ENCODE measurements around the gene DCUN1D2. TPM values are rescaled to one million over a fixed set of nuclear protein-coding genes. Genes with fewer than 3 reads are reported as not detected.

The DCUN1D2 gene
- total and polyA plus RNA-seq, 10 of the 15 experiments (the other 5 are each of a cell fraction or from before 2014, with no cell fraction given), result 2.5 to 23.6 (median 9.3) TPM

- ChIA-PET POLR2A (no interaction called here), CTCF (no interaction called here), RAD21 (ENCODE audit: unreplicated experiment) (no interaction called here), SMC1A (ENCODE audit: uncharacterized antibody, unreplicated experiment) (no interaction called here)
- ATAC-seq, result no peak
- Histone ChIP-seq H3K9me3 (replicated peaks; ENCODE audit: control insufficient read depth, insufficient read depth, low read length) (no peaks in the 10 kb centered on the region), H3K79me2 (ENCODE audit: control insufficient read depth, insufficient read depth, low read length) (no peaks in the 10 kb centered on the region), H4K20me1 (ENCODE audit: control insufficient read depth, insufficient read depth) (no peaks in the 10 kb centered on the region), H3K27ac (ENCODE audit: control insufficient read depth, insufficient read depth) (no peak overlapping the region), H3K9ac (ENCODE audit: control insufficient read depth, insufficient read depth, low read length) (no peak overlapping the region), H3K27me3 (replicated peaks in 1 of 2; ENCODE audit: control insufficient read depth in 2 of 2, insufficient read depth in 2 of 2, low read length in 1 of 2) (no peaks in the 10 kb centered on the region), H2AFZ (ENCODE audit: control insufficient read depth, low read depth, low read length) (no peak overlapping the region), H3K4me3 (no peak overlapping the region), H3K4me2 (ENCODE audit: control insufficient read depth, insufficient read depth) (no peak overlapping the region), H3K36me3 (ENCODE audit: control insufficient read depth in 2 of 2, insufficient read depth in 2 of 2, low read length in 1 of 2) (peaks cover 1 to 5% of the 10 kb centered on the region in 2 experiments), H3K4me1 (ENCODE audit: control insufficient read depth, insufficient read depth, low read length) (no peaks in the 10 kb centered on the region)
- 98% methylated on average over 15 of the region's 15 CpGs for WGBS (ENCODE audit: insufficient coverage, insufficient replicate concordance, low lambda C conversion rate, missing lambda C conversion rate)
- no peak for FAIRE-seq
- in situ Hi-C loops (cut with MboI), result no loop called here
- TF ChIP-seq, protein P1, sequence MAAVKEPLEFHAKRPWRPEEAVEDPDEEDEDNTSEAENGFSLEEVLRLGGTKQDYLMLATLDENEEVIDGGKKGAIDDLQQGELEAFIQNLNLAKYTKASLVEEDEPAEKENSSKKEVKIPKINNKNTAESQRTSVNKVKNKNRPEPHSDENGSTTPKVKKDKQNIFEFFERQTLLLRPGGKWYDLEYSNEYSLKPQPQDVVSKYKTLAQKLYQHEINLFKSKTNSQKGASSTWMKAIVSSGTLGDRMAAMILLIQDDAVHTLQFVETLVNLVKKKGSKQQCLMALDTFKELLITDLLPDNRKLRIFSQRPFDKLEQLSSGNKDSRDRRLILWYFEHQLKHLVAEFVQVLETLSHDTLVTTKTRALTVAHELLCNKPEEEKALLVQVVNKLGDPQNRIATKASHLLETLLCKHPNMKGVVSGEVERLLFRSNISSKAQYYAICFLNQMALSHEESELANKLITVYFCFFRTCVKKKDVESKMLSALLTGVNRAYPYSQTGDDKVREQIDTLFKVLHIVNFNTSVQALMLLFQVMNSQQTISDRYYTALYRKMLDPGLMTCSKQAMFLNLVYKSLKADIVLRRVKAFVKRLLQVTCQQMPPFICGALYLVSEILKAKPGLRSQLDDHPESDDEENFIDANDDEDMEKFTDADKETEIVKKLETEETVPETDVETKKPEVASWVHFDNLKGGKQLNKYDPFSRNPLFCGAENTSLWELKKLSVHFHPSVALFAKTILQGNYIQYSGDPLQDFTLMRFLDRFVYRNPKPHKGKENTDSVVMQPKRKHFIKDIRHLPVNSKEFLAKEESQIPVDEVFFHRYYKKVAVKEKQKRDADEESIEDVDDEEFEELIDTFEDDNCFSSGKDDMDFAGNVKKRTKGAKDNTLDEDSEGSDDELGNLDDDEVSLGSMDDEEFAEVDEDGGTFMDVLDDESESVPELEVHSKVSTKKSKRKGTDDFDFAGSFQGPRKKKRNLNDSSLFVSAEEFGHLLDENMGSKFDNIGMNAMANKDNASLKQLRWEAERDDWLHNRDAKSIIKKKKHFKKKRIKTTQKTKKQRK (IDR thresholded peaks at IDR 0.05; ENCODE audit: low read depth, low read length), result no peak
- no peak for TF ChIP-seq CEBPB (IDR thresholded peaks at IDR 0.05; ENCODE audit: borderline replicate concordance in 1 of 2, low read depth in 2 of 2, low read length in 2 of 2)
- no peak for TF ChIP-seq ZZZ3 (IDR thresholded peaks at IDR 0.05; ENCODE audit: control insufficient read depth, insufficient read length, low read depth)
- BruUV-seq (replicated peaks), result no TSS peak
- no peak for DNase-seq (ENCODE audit: low read depth, low spot score)
- intact Hi-C loops (cut with micrococcal nuclease; ENCODE audit: unreplicated experiment), result no loop called here
These were observed 20.9 kb upstream of the DCUN1D2 start for GRCh38 chr13:113511361-113511760.

- SMC1A ChIA-PET (ENCODE audit: uncharacterized antibody, unreplicated experiment), result no interaction called here
- Histone ChIP-seq H3K9ac (ENCODE audit: control insufficient read depth, insufficient read depth, low read length) (no peak overlapping the region), H4K20me1 (ENCODE audit: control insufficient read depth, insufficient read depth) (no peaks in the 10 kb centered on the region), H3K36me3 (ENCODE audit: control insufficient read depth in 2 of 2, insufficient read depth in 2 of 2, low read length in 1 of 2) (peaks cover 1 to 5% of the 10 kb centered on the region in 2 experiments), H3K27ac (ENCODE audit: control insufficient read depth, insufficient read depth) (no peak overlapping the region), H2AFZ (ENCODE audit: control insufficient read depth, low read depth, low read length) (no peak overlapping the region), H3K4me1 (ENCODE audit: control insufficient read depth, insufficient read depth, low read length) (no peaks in the 10 kb centered on the region), H3K9me3 (replicated peaks; ENCODE audit: control insufficient read depth, insufficient read depth, low read length) (no peaks in the 10 kb centered on the region), H3K27me3 (replicated peaks in 1 of 2; ENCODE audit: control insufficient read depth in 2 of 2, insufficient read depth in 2 of 2, low read length in 1 of 2) (no peaks in the 10 kb centered on the region), H3K4me3 (no peak overlapping the region), H3K79me2 (ENCODE audit: control insufficient read depth, insufficient read depth, low read length) (no peaks in the 10 kb centered on the region), H3K4me2 (ENCODE audit: control insufficient read depth, insufficient read depth) (no peak overlapping the region)
- RAD21 ChIA-PET (ENCODE audit: unreplicated experiment), result no interaction called here
- DNase-seq (ENCODE audit: low read depth, low spot score), result no peak
- no peak for FAIRE-seq
- POLR2A ChIA-PET, result no interaction called here
- intact Hi-C loops (cut with micrococcal nuclease; ENCODE audit: unreplicated experiment) (no loop called here), in situ Hi-C loops (cut with MboI) (no loop called here)
- ATAC-seq, result no peak
- CTCF ChIA-PET, result no interaction called here
- WGBS (ENCODE audit: insufficient coverage, insufficient replicate concordance, low lambda C conversion rate, missing lambda C conversion rate), result 96% methylated on average over 20 of the region's 21 CpGs
- no TSS peak for BruUV-seq (replicated peaks)
- TF ChIP-seq, protein P1 (IDR thresholded peaks at IDR 0.05; ENCODE audit: low read depth, low read length), result no peak
- no peak for TF ChIP-seq MYB (IDR thresholded peaks at IDR 0.05; ENCODE audit: borderline replicate concordance, low read depth, low read length)
- TF ChIP-seq SIN3A (IDR thresholded peaks at IDR 0.05; ENCODE audit: low read depth, low read length), result no peak
- TF ChIP-seq NFYA (IDR thresholded peaks at IDR 0.05; ENCODE audit: borderline replicate concordance, low read depth, low read length), result no peak
- TF ChIP-seq HCFC1 (IDR thresholded peaks at IDR 0.05; ENCODE audit: low read length), result no peak
These were observed 20.4 kb upstream of the DCUN1D2 start for GRCh38 chr13:113510871-113511270.
